Right lobe of liver (tissue), 4 donors: ENCODE results near the gene FAM3A.

Experiments
- CTCF ChIP-seq, 4 donors: fragments of 200-600 bp in 3 of 4; fragments of 450-650 bp in 1 of 4; IDR thresholded peaks; one replicate each; pipeline versions ENCODE4 v1.5.1 to v1.8.0; 2016 to 2022; ENCODE audit warnings: antibody characterized with exemption in 4 of 4, mild to moderate bottlenecking in 2 of 4
- POLR2A ChIP-seq: fragments of 450-650 bp; IDR thresholded peaks from one replicate; pipeline ENCODE4 v1.6.1; 2017; ENCODE audit warnings: antibody characterized with exemption, mild to moderate bottlenecking
- donor health status: DM: no; HTN: no; CAD: no.
- donor health status: DM: no; HTN: no; CAD: no.
- donor health status: DM: no; HTN: yes; CAD: no.

GRCh38 chrX:154470434-154470833 lies 45.6 kb downstream of the FAM3A start:
- TF ChIP-seq POLR2A (no peak), CTCF (IDR thresholded peaks at IDR 0.05) (no peak)
